GM19324 (cell line): ENCODE results near the gene CEP85.
"Not testable (repeated sequence)": the region's sequence is repeated elsewhere in the genome, so short reads cannot be mapped to it uniquely, and the experiment has no call there.

Experiments used
- ATAC-seq: cut with Tn5 transposase; IDR thresholded peaks from one replicate; pipeline ENCODE4 v1.9.1; 2021; ENCODE audit warnings: mild to moderate bottlenecking, moderate library complexity; ENCODE audit not compliant: unreplicated experiment, low FRiP score

CEP85 gene

GRCh38 chr1:26289158-26290059 is 55.4 kb downstream of the CEP85 start:
- peak; percentile 47 for ATAC-seq

GRCh38 chr1:26290122-26290881 is 56.3 kb downstream of the CEP85 start:
- no peak for ATAC-seq

- ATAC-seq = no peak
Measured at GRCh38 chr1:26290882-26291261, 56.9 kb downstream of the CEP85 start.

- no peak for ATAC-seq
Measured at GRCh38 chr1:26291433-26291832, 57.4 kb downstream of the CEP85 start.

- ATAC-seq = no peak
Measured at GRCh38 chr1:26291939-26292338, 57.9 kb downstream of the CEP85 start.

- ATAC-seq = not testable (repeated sequence)
Measured at GRCh38 chr1:26292735-26293134, 58.7 kb downstream of the CEP85 start.

- no peak for ATAC-seq
Measured at GRCh38 chr1:26293911-26294463, 60.0 kb downstream of the CEP85 start.

GRCh38 chr1:26295194-26296138 is 61.5 kb downstream of the CEP85 start:
- ATAC-seq = no peak

GRCh38 chr1:26296340-26297056 is 62.5 kb downstream of the CEP85 start:
- ATAC-seq = no peak

- ATAC-seq = no peak
Measured at GRCh38 chr1:26297057-26297790, 63.2 kb downstream of the CEP85 start.

- no peak for ATAC-seq
Measured at GRCh38 chr1:26297791-26298124, 63.8 kb downstream of the CEP85 start.

GRCh38 chr1:26300578-26301275 is 66.7 kb downstream of the CEP85 start:
- ATAC-seq = no peak

- no peak for ATAC-seq
Measured at GRCh38 chr1:26302733-26303405, 68.9 kb downstream of the CEP85 start.

GRCh38 chr1:26305667-26306289 is 71.8 kb downstream of the CEP85 start:
- peak; percentile 11 for ATAC-seq

GRCh38 chr1:26306290-26307229 is 72.6 kb downstream of the CEP85 start, which contains the start of gene UBXN11:
UBXN11 (minus strand) TSS chr1:26306636; CDS start chr1:26302883, 3,753 bp downstream.
- peak; percentile 97 for ATAC-seq

- no peak for ATAC-seq
Measured at GRCh38 chr1:26307363-26307781, 73.4 kb downstream of the CEP85 start.
